IPS-11a (cell line): ENCODE measurements around the gene TUSC7.

Source experiments
- H3K4me3 ChIP-seq: one replicate; pipeline ENCODE4 v1.5.1; 2013; ENCODE audit warnings: low read depth, low read length, control low read depth

The TUSC7 gene

DNA sequence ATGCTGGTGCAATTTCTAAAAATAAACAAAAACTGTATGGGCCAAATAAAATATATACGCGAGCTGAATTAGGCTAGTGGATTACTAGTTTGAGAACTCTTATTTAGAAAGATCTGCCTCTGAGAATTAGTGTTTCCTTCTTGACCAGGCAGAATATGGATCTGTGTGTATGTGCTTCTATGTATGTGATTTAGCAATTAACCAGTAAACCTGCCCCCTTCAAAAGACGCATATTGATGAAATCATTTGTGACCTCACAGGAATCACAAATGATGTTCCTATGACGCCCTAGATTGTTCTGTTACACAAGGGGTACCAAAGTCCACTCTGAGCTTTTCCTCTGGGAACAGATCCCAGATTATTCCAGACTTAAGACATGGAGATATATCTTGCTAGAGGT is at the start of gene TUSC7:
Gene TUSC7, plus strand, starts transcription at position 301 of the 400 bp plus-strand sequence.
- no peak within 1 kb of the TSS for H3K4me3 ChIP-seq

DNA sequence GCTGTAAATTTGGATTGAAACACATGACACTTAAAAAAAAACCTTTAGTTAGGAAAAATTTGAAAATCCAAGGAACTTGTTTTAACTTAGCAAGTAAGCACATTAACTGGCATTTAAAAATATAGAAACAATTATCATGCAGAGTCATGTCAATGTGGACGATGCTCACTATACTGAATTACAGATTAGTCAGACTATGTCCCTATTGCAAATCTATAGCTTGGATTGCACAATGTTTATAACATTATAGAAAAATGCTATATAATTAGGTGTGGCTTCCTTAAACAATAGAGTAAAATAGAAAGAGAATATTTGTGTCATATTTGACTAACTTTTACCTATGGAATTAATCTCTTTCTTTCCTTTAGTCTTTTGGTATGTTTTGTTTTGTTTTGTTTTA is 48.4 kb upstream of the TUSC7 start:
- H3K4me3 ChIP-seq, result no peak overlapping the region

DNA sequence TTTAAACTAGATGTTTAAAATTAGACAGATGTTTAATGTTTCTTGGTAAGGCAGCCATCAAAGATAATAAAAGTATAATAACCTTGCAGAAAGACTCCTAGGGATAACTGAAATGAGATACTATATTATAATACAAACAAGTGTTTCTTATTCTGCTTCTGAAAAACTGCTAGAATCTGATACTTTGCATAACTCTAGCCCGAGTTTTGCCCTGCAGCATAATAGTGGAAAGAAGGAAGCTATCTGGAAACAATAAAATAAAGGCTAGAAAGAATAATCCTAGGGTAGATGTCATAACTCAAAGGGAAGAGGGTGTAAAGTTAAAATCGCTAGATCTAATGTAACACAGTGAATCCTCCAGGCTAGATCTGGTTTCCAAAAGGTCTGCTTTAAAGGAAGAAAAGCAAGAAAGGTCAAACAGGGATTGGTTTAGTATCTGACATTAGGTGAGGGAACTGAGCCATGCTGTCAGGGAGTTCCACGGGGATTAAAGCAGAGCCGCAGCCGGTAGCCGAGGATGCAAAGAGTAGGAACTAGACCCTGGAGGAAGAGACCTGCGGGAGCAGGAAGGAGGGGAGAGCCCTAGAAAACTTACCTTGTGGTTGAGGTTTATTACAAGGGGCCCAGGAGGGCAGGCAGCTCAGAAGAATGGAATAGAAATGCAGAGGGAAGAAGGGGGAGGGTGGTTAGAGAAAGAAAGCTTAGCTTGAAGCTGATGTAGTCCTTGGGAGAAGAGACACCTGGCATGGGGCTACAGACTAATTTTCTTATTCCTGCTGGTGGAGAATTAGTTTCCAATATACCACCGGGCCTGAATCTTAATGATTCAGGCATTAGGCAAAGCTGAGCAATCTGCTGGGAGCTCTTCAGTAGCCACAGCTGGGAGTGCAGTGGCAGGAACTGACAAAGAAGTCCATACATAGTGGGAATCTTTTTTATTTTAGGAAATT is 46.1 kb upstream of the TUSC7 start:
- no peak overlapping the region for H3K4me3 ChIP-seq

GRCh38 chr3:116667324-116667723 is 42.3 kb upstream of the TUSC7 start:
- no peak overlapping the region for H3K4me3 ChIP-seq

DNA sequence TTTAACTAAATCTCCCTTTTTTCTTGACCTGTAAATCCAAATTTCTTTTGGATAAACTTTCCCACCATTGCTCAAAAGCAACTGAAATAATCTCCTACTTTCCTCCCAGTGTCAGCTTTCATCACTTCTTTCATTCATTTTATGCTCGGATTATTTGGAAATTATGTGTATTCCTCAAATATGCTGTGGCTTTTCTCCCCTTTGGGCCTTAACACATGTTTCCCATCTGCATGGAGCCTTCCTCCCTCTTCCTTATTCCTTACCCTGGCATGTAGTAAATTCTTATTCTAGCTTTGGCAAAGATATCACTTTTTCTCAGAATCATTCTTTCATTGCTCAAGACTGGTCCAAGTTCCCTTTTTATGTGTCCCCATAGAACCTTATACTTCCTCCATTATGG is 41.8 kb upstream of the TUSC7 start:
- no peak overlapping the region for H3K4me3 ChIP-seq

DNA sequence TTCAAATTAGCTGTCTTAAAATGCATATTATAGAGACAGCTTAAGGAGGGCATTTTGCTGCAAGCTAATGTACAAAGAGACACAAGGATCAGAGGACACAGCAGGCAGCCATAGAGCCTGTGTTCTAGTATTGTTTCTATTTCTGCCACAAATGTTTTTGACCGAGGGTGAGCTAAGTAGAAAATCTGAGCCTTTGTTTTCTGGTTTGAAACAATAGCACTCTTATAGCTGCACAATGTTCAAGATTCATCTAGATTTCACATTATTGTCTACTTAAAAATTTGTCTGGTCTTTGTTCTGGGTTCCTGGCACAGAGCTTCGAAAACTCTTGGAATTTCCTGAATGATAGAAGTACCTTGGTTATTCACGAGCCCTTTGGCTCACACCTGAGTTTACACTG is 40.0 kb upstream of the TUSC7 start:
- H3K4me3 ChIP-seq, result no peak overlapping the region

DNA sequence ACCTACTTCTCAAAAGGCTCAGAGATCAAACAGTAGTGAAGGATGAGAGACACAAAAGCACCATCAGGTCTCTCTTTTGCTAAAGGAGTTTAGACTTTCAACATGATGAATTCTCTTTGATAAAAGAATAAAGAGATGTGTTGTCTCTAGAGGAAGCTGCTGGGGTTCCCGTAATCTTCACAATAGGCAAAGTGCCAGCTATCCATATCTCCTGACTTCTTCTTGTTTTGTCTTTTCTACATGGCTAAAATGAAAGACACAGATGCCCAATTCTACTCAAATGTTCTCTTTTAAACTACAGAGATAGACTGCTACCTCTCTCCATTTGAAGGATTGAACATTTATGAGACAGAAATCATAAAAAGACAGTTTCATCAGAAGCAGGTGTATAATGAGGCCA is 38.4 kb upstream of the TUSC7 start:
- H3K4me3 ChIP-seq, result no peak overlapping the region

- no peak overlapping the region for H3K4me3 ChIP-seq
Observed at GRCh38 chr3:116678853-116679252, 30.7 kb upstream of the TUSC7 start.

- no peak overlapping the region for H3K4me3 ChIP-seq
Observed at GRCh38 chr3:116691041-116691440, 18.5 kb upstream of the TUSC7 start.

- no peak overlapping the region for H3K4me3 ChIP-seq
Observed at GRCh38 chr3:116701070-116701469, 8.5 kb upstream of the TUSC7 start.

GRCh38 chr3:116702334-116702733 is 7.2 kb upstream of the TUSC7 start:
- no peak overlapping the region for H3K4me3 ChIP-seq

- H3K4me3 ChIP-seq, result no peak overlapping the region
Observed at GRCh38 chr3:116707531-116707930, 2.0 kb upstream of the TUSC7 start.

GRCh38 chr3:116716490-116716889 is 6.9 kb downstream of the TUSC7 start:
- no peak overlapping the region for H3K4me3 ChIP-seq

- H3K4me3 ChIP-seq, result no peak overlapping the region
Observed at GRCh38 chr3:116717566-116717965, 8.0 kb downstream of the TUSC7 start.

DNA sequence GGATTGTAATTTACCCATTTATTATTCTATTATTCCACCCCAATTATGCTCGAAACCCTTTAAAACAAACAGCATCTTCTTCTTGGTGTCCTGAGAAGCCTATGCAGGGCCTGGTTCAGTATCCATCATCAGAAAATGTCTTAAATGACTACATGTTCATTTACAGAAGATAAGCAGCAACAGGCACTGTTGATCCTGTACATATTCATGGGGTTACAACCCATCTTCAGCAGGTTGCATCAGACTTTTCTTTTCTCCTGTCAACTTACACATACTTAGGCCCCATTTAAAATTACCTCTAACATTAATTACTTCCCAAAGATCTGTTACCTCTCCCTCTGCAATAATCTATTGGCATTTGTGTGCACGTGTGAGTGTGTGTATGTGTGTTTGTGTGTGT is 18.9 kb downstream of the TUSC7 start:
- H3K4me3 ChIP-seq, result no peak overlapping the region

- H3K4me3 ChIP-seq, result no peak overlapping the region
Observed at GRCh38 chr3:116734243-116734642, 24.7 kb downstream of the TUSC7 start.

GRCh38 chr3:116739678-116740077 is 30.1 kb downstream of the TUSC7 start:
- no peak overlapping the region for H3K4me3 ChIP-seq

DNA sequence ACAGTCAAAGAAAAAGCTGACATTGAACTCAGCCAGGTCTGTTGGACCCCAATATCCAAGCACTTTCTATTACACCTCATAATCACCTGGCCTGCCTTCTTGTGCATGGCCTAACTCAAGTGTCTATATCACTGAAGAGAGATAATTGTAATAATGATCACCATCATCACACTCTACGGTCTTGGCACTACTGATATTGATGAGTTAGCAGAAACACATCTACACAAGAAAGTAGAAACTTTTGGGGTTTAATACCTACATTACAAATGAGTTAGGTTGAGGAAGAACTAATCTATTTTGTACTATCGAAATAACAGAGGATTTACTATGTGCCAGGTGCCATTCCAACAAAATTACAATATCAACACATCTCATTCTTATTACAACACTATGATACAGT is 30.7 kb downstream of the TUSC7 start:
- no peak overlapping the region for H3K4me3 ChIP-seq

DNA sequence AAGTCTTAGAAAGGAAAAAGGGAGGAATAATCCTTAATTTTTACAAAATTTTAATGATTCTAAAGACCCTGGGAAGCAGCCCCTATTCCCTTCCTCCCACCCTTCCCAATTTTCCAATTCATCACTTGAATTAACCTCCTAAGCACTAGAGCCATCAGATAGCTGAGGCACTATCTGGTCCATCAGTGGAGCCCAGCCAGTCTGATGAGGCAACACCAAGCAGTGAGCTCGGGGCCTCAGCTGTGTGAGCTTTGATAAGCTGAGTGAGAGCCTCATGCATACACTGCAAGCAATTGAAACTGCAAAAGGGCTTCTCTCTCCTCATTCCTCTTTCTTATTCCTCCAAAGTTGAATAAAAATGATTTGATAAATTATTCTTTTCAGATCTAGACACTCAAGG is 31.9 kb downstream of the TUSC7 start:
- no peak overlapping the region for H3K4me3 ChIP-seq

DNA sequence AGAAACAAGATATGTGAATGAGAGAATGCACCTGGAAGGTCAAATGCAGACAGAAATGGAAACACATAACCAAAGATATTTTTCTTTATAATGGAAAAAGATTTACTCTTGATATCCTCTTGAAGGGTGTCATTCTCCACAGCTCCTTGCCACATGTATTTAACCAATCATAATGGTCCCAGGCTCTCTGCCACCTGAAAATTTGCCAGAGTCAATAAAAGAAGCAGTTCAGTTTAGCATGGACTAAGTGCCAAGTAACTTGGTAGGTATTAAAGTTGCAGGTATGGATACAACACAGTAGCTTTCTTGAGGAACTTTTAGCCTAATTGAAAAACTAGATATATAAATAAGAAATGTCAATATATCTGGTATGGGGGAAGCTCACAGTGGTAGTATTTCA is 33.5 kb downstream of the TUSC7 start:
- H3K4me3 ChIP-seq, result no peak overlapping the region

DNA sequence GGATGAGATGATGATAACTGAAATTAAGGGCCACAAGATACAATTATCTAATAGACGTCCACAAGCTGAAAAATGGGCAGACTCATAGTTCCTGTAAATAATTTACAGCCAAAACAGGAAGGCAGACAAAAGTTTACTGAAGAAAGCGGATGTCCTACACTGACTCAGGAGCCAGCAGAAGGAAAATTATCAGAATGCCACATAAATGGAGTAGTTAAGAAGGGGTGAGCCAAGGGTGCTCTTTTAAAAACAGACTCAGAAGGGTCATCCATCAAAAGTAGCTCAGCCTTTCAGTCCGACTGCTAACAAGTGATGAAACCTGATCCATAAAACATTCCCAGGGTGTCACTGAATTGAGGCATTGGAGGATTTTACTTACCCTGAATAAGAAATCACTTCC is 39.8 kb downstream of the TUSC7 start:
- no peak overlapping the region for H3K4me3 ChIP-seq

- no peak overlapping the region for H3K4me3 ChIP-seq
Observed at GRCh38 chr3:116757315-116757714, 47.7 kb downstream of the TUSC7 start.

- H3K4me3 ChIP-seq, result no peak overlapping the region
Observed at GRCh38 chr3:116759316-116759715, 49.7 kb downstream of the TUSC7 start.
